HepG2 (cell line): ENCODE measurements around the gene MIF4GD. TPM values are rescaled to one million over a fixed set of nuclear protein-coding genes. Genes with fewer than 3 reads are reported as not detected.

Source experiments
- ARID3A ChIP-seq: IDR thresholded peaks from 2 replicates; pipeline ENCODE4 v1.6.1; 2012; ENCODE audit warnings: low read depth, low read length, improper control_type of control experiment
- ATF4 ChIP-seq, 2 experiments: fragments of 450-650 bp in 1 of 2; sonication (generic) in 1 of 2; formaldehyde crosslinking; IDR thresholded peaks; 2 replicates each; pipeline versions ENCODE4 v1.5.0 to v1.8.0; 2020 to 2022; ENCODE audit warnings: mild to moderate bottlenecking in 1 of 2, missing genetic modification reagents in 1 of 2
- DNMT1 ChIP-seq: sonication (generic); formaldehyde crosslinking; IDR thresholded peaks from 2 replicates; pipeline ENCODE4 v1.5.1; 2020; ENCODE audit warnings: mild to moderate bottlenecking, missing genetic modification reagents
- FIP1L1 ChIP-seq: fragments of 200-400 bp; formaldehyde crosslinking; IDR thresholded peaks from 2 replicates; pipeline ENCODE4 v1.6.1; 2018; ENCODE audit warnings: low read depth, mild to moderate bottlenecking, low read length, moderate library complexity, borderline replicate concordance; ENCODE audit not compliant: insufficient read depth
- IRF1 ChIP-seq: sonication (generic); formaldehyde crosslinking; IDR thresholded peaks from 2 replicates; pipeline ENCODE4 v1.4.0; 2020; ENCODE audit warnings: low read depth, mild to moderate bottlenecking, missing genetic modification reagents
- NKX3-1 ChIP-seq: sonication (generic); formaldehyde crosslinking; IDR thresholded peaks from 2 replicates; pipeline ENCODE4 v1.5.0; 2020; ENCODE audit warnings: missing genetic modification reagents
- PCBP2 ChIP-seq: fragments of 200-400 bp; formaldehyde crosslinking; optimal IDR thresholded peaks from 2 replicates; pipeline ENCODE3; 2018; ENCODE audit warnings: low read length, low read depth; ENCODE audit not compliant: poor library complexity, severe bottlenecking
- SP2 ChIP-seq: sonication (generic); formaldehyde crosslinking; IDR thresholded peaks from 2 replicates; pipeline ENCODE4 v1.5.1; 2020; ENCODE audit warnings: mild to moderate bottlenecking, missing genetic modification reagents
- SRSF4 ChIP-seq: fragments of 200-400 bp; formaldehyde crosslinking; IDR thresholded peaks from one replicate; pipeline ENCODE4 v1.6.1; 2018; ENCODE audit warnings: mild to moderate bottlenecking, low read depth, low read length, moderate library complexity; ENCODE audit not compliant: poor library complexity, severe bottlenecking
- TEAD3 ChIP-seq: optimal IDR thresholded peaks from 2 replicates; pipeline ENCODE3; 2016; ENCODE audit warnings: borderline replicate concordance
- THAP8 ChIP-seq: sonication (generic); formaldehyde crosslinking; IDR thresholded peaks from 2 replicates; pipeline ENCODE4 v1.5.1; 2020; ENCODE audit warnings: missing genetic modification reagents, mild to moderate bottlenecking, borderline replicate concordance
- TOE1 ChIP-seq: sonication (generic); formaldehyde crosslinking; IDR thresholded peaks from 2 replicates; pipeline ENCODE4 v1.4.0; 2020; ENCODE audit warnings: mild to moderate bottlenecking, missing genetic modification reagents
- XBP1 ChIP-seq: sonication (generic); formaldehyde crosslinking; IDR thresholded peaks from 2 replicates; pipeline ENCODE4 v1.5.0; 2020; ENCODE audit warnings: missing genetic modification reagents
- ZIK1 ChIP-seq: sonication (generic); formaldehyde crosslinking; IDR thresholded peaks from 2 replicates; pipeline ENCODE4 v1.5.0; 2020; ENCODE audit warnings: mild to moderate bottlenecking, low read depth, missing genetic modification reagents, borderline replicate concordance
- ZNF292 ChIP-seq: sonication (generic); formaldehyde crosslinking; IDR thresholded peaks from 2 replicates; pipeline ENCODE4 v1.8.1; 2022; ENCODE audit warnings: mild to moderate bottlenecking, low read depth, missing genetic modification reagents, borderline replicate concordance
- ZNF616 ChIP-seq: sonication (generic); formaldehyde crosslinking; IDR thresholded peaks from 2 replicates; pipeline ENCODE4 v1.5.0; 2020; ENCODE audit warnings: low read depth, mild to moderate bottlenecking, missing genetic modification reagents
- ZNF674 ChIP-seq: sonication (generic); formaldehyde crosslinking; IDR thresholded peaks from 2 replicates; pipeline ENCODE4 v1.5.0; 2020; ENCODE audit warnings: low read depth, mild to moderate bottlenecking, missing genetic modification reagents
- ZNF770 ChIP-seq: sonication (generic); formaldehyde crosslinking; IDR thresholded peaks from 2 replicates; pipeline ENCODE4 v1.5.0; 2020; ENCODE audit warnings: mild to moderate bottlenecking, missing genetic modification reagents
- ZNF800 ChIP-seq: sonication (generic); formaldehyde crosslinking; IDR thresholded peaks from 2 replicates; pipeline ENCODE4 v1.4.0; 2020; ENCODE audit warnings: missing genetic modification reagents
- ZSCAN5A ChIP-seq: sonication (generic); formaldehyde crosslinking; IDR thresholded peaks from 2 replicates; pipeline ENCODE4 v1.8.0; 2022; ENCODE audit warnings: mild to moderate bottlenecking, missing genetic modification reagents, borderline replicate concordance
- polyA plus RNA-seq, 8 experiments: library from polyadenylated mRNA; depleted of rRNA in 3 of 8; stranded (reverse) in 7 of 8; unstranded in 1 of 8; fragments of >200 nt; fragmentation: Illumina TruSeq in 4 of 8; extraction: Trizol in 4 of 8; gene quantifications; 2 replicates each; pipeline versions ENCODE4 v1.2.1 to v1.2.3, GENCODE V29; 2011 to 2016; ENCODE audit warnings: low read depth in 4 of 8, missing spikeins in 1 of 8, mixed read lengths in 1 of 8; ENCODE audit not compliant: insufficient read depth in 1 of 8
- total RNA-seq, 5 experiments: library from RNA; depleted of rRNA; stranded (reverse); fragments of >200 nt; fragmentation: Illumina TruSeq; extraction: Trizol; gene quantifications; 2 replicates each; pipeline ENCODE4 v1.2.3, GENCODE V29; 2016; ENCODE audit warnings: low read depth in 1 of 5

MIF4GD gene
- total and polyA plus RNA-seq, 2 of the 13 experiments (the other 11 are each of a cell fraction or from before 2014, with no cell fraction given), result 14.0 to 28.0 TPM

GRCh38 chr17:75288770-75289114 lies 17.7 kb upstream of the MIF4GD start (continued):
- TF ChIP-seq ARID3A (no peak), THAP8 (CRISPR knock-in tag) (no peak), PCBP2 (peak; percentile 20), ATF4 (CRISPR knock-in tag; IDR thresholded peaks at IDR 0.05) (peak in 1 of 2 experiments; percentile 26; a peak in 1 of 4 replicates), ZNF674 (CRISPR knock-in tag) (no peak), XBP1 (CRISPR knock-in tag) (no peak), TEAD3 (no peak), ZIK1 (CRISPR knock-in tag) (no peak), ZNF800 (CRISPR knock-in tag) (peak; percentile 44; the same call in 1 of the 2 replicates), ZNF292 (CRISPR knock-in tag) (no peak), ZNF770 (no peak), ZNF616 (CRISPR knock-in tag) (no peak), SP2 (no peak), IRF1 (peak; percentile 67; the same call in 1 of the 2 replicates), TOE1 (CRISPR knock-in tag) (no peak), DNMT1 (CRISPR knock-in tag) (no peak), FIP1L1 (0 out of 2 replicates have a peak, but pooled peaks have one; percentile 46), NKX3-1 (0 out of 2 replicates have a peak, but pooled peaks have one; percentile 59), ZSCAN5A (CRISPR knock-in tag) (no peak), SRSF4 (no peak)
